ENCODE measurements around the gene SCAI. TPM values are rescaled to one million over a fixed set of nuclear protein-coding genes. Genes with fewer than 3 reads are reported as not detected.

The SCAI gene
- total and polyA plus RNA-seq, 9 of the 15 experiments (the other 6 are each of a cell fraction or from before 2014, with no cell fraction given): 0.70 to 12.4 (median 4.2) TPM

- no peak for TF ChIP-seq AFF4 (CRISPR knock-in tag; IDR thresholded peaks at IDR 0.05)
- TF ChIP-seq FOXA3 (CRISPR knock-in tag; conservative IDR thresholded peaks at IDR 0.05 in 1 of 2, IDR thresholded peaks at IDR 0.05 in 1 of 2): no peak
- TF ChIP-seq GTF2E2 (tag; IDR thresholded peaks at IDR 0.05): no peak
- no peak for TF ChIP-seq DIDO1 (tag; IDR thresholded peaks at IDR 0.05; ENCODE audit: low read depth)
- peak; percentile 99 for TF ChIP-seq ZEB2 (IDR thresholded peaks at IDR 0.05)
- peak; percentile 64 for TF ChIP-seq MTA2 (IDR thresholded peaks at IDR 0.05; ENCODE audit: low read depth)
- TF ChIP-seq ZBTB2 (IDR thresholded peaks at IDR 0.05): peak; percentile 65; the same call in 1 of the 2 replicates
- TF ChIP-seq KLF13 (tag; IDR thresholded peaks at IDR 0.05; ENCODE audit: borderline replicate concordance, low read depth): no peak
- peak; percentile 94 for TF ChIP-seq DPF2 (IDR thresholded peaks at IDR 0.05)
- TF ChIP-seq ZZZ3 (IDR thresholded peaks at IDR 0.05): no peak
- TF ChIP-seq ZNF696 (CRISPR knock-in tag; conservative IDR thresholded peaks at IDR 0.05): no peak
- TF ChIP-seq ZNF280B (CRISPR knock-in tag; IDR thresholded peaks at IDR 0.05): no peak
- no peak for TF ChIP-seq WHSC1 (IDR thresholded peaks at IDR 0.05; ENCODE audit: low read length)
- no peak for TF ChIP-seq GTF2F1 (IDR thresholded peaks at IDR 0.05; ENCODE audit: low read depth, low read length)
- TF ChIP-seq PTBP1 (IDR thresholded peaks at IDR 0.05; ENCODE audit: low read depth, low read length): no peak
- TF ChIP-seq SETDB1 (IDR thresholded peaks at IDR 0.05; ENCODE audit: low read length): no peak
- TF ChIP-seq MCM7 (IDR thresholded peaks at IDR 0.05): no peak
- TF ChIP-seq RAD21 (CRISPR knock-in tag; conservative IDR thresholded peaks at IDR 0.05 in 1 of 2, IDR thresholded peaks at IDR 0.05 in 1 of 2): 0 out of 4 replicates have a peak, but pooled peaks of 1 of the 2 experiments have one; percentile 6
- no peak for TF ChIP-seq POLR2G (IDR thresholded peaks at IDR 0.05; ENCODE audit: low read depth, low read length)
- TF ChIP-seq ESRRA (IDR thresholded peaks at IDR 0.05; ENCODE audit: borderline replicate concordance, low read depth): no peak
- TF ChIP-seq EP300 (IDR thresholded peaks at IDR 0.05; ENCODE audit: low read length): peak; percentile 89
- TF ChIP-seq ZNF41 (CRISPR knock-in tag; conservative IDR thresholded peaks at IDR 0.05): no peak
These were observed 11.6 kb downstream of the SCAI start (continued) for GRCh38 chr9:125131778-125132177.

All from K562 (cell line).